PFSK-1 (cell line): ENCODE results near the gene LRRC32.

ENCODE experiments used
- POLR2AphosphoS5 ChIP-seq: IDR thresholded peaks from 2 replicates; pipeline ENCODE4 v1.6.1; 2012; ENCODE audit warnings: low read depth, mild to moderate bottlenecking, control low read depth, low read length, moderate library complexity
- TF ChIP-seq, protein P1 (sequence below), 2 experiments: IDR thresholded peaks; 2 replicates each; pipeline versions ENCODE4 v1.6.1 to v1.8.0; 2011 to 2012; ENCODE audit warnings: low read depth in 2 of 2, low read length in 2 of 2, control low read depth in 1 of 2, inconsistent platforms in 1 of 2, mild to moderate bottlenecking in 1 of 2, moderate library complexity in 1 of 2; ENCODE audit not compliant: insufficient read depth in 1 of 2

DNA sequence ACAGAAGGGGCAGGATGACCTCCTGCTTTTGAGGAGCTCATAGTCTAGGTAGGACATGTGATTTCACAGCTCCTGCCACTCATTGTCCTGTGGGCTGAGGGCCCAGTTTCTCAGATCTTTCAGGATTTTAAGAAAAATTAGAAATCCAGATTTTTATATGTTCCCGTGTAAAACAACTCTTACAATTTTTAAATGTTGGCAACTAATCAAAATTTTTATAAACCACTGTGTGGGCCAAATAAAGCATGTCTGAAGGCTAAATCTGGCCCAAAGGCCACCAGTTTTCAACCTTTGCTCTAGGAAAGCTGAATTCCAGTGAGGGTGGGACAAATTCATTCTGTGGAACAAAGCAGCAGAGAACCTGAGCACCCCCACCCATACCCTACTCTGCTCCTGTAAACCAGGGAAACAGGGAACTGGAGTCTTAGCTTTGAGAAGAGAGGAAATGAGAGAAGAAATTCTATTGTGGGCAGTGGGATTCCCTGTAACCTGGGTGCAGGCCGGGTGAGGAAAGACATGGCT lies 20.6 kb downstream of the LRRC32 start:
- TF ChIP-seq, protein P1, sequence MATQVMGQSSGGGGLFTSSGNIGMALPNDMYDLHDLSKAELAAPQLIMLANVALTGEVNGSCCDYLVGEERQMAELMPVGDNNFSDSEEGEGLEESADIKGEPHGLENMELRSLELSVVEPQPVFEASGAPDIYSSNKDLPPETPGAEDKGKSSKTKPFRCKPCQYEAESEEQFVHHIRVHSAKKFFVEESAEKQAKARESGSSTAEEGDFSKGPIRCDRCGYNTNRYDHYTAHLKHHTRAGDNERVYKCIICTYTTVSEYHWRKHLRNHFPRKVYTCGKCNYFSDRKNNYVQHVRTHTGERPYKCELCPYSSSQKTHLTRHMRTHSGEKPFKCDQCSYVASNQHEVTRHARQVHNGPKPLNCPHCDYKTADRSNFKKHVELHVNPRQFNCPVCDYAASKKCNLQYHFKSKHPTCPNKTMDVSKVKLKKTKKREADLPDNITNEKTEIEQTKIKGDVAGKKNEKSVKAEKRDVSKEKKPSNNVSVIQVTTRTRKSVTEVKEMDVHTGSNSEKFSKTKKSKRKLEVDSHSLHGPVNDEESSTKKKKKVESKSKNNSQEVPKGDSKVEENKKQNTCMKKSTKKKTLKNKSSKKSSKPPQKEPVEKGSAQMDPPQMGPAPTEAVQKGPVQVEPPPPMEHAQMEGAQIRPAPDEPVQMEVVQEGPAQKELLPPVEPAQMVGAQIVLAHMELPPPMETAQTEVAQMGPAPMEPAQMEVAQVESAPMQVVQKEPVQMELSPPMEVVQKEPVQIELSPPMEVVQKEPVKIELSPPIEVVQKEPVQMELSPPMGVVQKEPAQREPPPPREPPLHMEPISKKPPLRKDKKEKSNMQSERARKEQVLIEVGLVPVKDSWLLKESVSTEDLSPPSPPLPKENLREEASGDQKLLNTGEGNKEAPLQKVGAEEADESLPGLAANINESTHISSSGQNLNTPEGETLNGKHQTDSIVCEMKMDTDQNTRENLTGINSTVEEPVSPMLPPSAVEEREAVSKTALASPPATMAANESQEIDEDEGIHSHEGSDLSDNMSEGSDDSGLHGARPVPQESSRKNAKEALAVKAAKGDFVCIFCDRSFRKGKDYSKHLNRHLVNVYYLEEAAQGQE (IDR thresholded peaks at IDR 0.05; ENCODE audit: insufficient read depth in 1 of 2, low read depth in 2 of 2, low read length in 2 of 2) = no peak
- no peak for TF ChIP-seq POLR2AphosphoS5
